Skin epidermis (tissue), 12 donors: ENCODE results near the gene ANXA6.

Source experiments
- H3K27ac ChIP-seq, 21 experiments: fragments of 200-600 bp; sonication (generic) in 11 of 21; one replicate each; pipeline ENCODE4 v1.5.0; 2020; ENCODE audit warnings: mild to moderate bottlenecking in 3 of 21, inconsistent platforms in 2 of 21, moderate library complexity in 2 of 21
- H3K4me3 ChIP-seq, 7 experiments: fragments of 200-600 bp; sonication (generic) in 2 of 7; one replicate each; pipeline ENCODE4 v1.5.0; 2020; ENCODE audit warnings: inconsistent platforms in 2 of 7, mild to moderate bottlenecking in 2 of 7, moderate library complexity in 1 of 7

The ANXA6 gene

GRCh38 chr5:151077419-151077818 lies 80.2 kb downstream of the ANXA6 start:
- Histone ChIP-seq H3K27ac (peak overlapping the region in 3 of 21 experiments; percentile 35 to 100 (median 96)), H3K4me3 (no peak overlapping the region)

DNA sequence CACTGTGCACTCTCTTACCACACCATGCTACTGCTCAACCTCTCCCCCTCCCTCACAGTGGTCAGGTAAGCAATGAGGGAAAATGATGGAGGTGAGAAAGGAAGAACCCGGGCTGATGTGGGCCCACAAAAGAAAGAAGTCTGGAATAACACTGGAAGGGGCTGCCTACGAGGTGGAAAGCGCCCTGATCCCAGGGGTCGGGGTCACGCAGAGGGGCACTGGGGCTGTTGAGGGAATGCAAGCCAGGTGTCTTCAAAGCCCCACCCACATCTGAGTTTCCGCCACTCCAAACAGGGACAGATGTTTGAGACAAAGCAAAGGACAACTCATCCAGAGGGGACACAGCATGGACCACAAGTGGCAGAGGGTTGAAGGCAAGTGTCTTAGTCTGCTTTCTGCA lies 81.0 kb downstream of the ANXA6 start:
- H3K4me3 ChIP-seq: no peak overlapping the region

DNA sequence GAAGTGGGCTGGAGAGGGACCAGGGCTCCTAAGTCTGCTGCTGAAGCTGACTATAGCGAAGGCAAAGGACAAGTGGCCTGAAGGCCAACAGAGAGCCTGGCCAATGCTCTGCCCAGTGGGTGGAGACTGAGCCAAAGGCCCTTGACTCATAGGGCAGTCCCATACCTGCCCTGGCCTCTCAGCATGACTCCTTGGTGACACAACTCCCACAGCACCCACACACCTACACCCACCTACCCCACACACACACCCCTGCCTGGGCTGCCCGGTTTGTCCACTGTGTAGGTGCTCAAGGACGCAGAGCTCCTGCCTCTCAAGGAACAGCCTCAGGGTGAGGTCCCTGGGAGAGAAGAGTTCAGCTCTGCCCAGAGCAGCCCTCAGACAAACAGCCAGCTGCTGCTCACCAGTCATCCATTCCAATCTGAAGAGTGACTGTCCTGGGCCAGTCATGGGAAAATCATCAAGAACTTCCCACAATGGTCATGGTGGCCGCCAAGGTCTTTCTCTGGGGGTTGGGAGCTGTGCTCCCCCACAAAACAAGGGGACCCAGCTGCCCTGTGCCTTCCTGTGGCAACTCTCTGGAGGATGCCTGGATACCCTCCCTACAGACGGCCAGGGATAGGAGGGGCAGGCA lies 81.8 kb downstream of the ANXA6 start:
- Histone ChIP-seq H3K4me3 (no peak overlapping the region), H3K27ac (peak overlapping the region in 14 of 21 experiments; percentile 3 to 100 (median 49))

More for the DNA sequence above, 81.0 kb downstream of the ANXA6 start:
- peak overlapping the region in 10 of 21 experiments; percentile 10 to 100 (median 50) for H3K27ac ChIP-seq

GRCh38 chr5:151074557-151074956 lies 83.0 kb downstream of the ANXA6 start:
- H3K27ac ChIP-seq: peak overlapping the region in 2 of 21 experiments; percentile 14 to 21

DNA sequence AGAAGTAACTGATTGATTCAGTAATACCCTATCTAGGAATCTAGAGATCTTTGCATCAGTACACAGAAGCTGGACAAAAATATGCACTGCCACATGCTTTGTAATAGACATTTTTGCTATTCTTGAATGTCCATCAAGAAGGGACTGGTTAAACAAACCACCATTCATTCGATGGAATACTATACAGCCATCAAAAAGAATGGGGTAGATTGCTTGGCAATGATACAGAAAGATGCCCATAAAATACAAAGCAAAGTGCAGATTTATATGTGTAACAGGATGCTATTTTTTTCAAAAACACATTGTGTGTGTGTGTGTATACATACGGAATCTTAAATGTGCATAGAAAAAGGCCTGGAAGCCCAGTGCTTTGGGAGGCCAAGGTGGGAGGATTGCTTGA lies 84.3 kb downstream of the ANXA6 start:
- H3K27ac ChIP-seq: no peak overlapping the region
- H3K4me3 ChIP-seq: no peak overlapping the region

More at GRCh38 chr5:151074557-151074956, 83.0 kb downstream of the ANXA6 start:
- no peak overlapping the region for H3K4me3 ChIP-seq

GRCh38 chr5:151072630-151073025 lies 85.0 kb downstream of the ANXA6 start:
- Histone ChIP-seq H3K27ac (peak overlapping the region in 9 of 21 experiments; percentile 0 to 70 (median 31)), H3K4me3 (no peak overlapping the region)

GRCh38 chr5:151071848-151072629 lies 85.5 kb downstream of the ANXA6 start:
- Histone ChIP-seq H3K27ac (peak overlapping the region in 11 of 21 experiments; percentile 0 to 70 (median 25)), H3K4me3 (no peak overlapping the region)

DNA sequence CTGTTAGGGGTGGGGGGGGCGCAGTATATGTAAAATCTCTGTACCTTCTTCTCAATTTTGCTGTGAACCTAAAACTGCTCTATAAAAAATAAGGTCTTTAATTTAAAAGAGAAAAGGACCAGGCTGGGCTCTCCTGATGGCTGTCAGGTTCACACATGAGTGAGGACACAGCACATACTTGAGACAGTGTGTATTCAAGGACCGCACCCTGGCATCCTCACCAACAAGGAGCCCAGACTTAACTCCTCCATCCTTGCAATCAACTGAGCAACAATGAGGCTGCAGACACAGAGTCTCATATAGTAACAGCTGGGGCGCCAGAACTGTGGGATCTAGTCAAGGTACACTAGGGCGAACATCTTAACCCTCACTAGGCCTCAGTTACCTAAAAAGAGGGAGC lies 86.6 kb downstream of the ANXA6 start:
- Histone ChIP-seq H3K27ac (peak overlapping the region in 1 of 21 experiments; percentile 14), H3K4me3 (no peak overlapping the region)

DNA sequence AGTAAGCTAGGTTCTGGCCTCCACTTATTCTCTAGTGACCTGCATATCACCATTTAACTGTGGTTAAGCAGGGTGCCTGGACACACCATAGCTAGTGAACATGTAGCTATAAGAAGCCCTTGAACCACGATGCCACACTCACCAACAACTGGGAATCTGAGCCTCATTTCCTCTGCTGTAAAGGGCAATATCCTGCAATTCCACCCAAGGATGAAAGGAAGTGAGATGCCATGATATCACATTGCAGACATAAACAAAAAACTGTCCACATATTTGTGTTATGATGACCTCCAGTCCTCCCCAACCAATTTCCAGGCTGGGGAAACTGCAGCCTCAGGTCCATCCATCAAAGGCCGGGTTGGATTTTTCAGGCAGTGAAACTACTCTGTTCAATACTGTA lies 87.1 kb downstream of the ANXA6 start:
- no peak overlapping the region for H3K4me3 ChIP-seq
- H3K27ac ChIP-seq: peak overlapping the region in 2 of 21 experiments; percentile 1 to 14

DNA sequence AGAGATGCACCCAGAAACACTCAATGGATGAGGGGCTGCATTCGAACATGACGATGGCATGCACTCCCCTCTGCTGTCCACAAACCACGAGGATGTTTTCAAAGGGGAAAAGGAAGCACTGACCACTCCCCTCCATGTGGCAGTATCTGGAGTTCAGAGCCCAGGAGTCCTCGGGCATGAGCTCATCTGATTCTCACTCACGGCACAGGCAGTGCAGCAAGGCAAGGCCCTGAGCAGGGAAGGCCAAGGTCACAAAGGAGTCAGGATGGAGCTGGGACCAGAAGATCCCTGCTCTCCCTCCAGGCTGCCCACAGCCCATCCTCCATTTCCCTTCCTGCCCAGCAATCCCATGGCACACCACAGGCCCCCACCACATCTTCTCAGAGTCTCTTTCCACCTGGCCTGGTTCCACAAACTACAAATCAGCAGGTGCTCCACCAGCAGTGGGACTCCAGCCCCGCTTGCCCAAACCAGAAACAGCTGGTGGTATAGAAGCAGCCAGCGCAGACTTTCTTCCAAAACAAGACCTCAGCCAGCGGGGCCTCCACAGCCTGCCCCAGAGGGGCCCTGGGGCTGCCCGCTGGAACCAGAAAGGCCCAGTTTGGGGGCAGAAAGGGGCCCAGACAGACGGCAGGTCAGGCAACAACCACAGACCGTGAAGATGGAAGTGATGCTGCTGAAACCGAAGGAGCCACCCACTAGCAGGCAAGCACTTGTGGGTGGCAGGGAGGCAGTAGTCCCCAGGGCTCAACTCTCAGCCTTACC lies 89.0 kb downstream of the ANXA6 start:
- H3K27ac ChIP-seq: peak overlapping the region in 20 of 21 experiments; percentile 18 to 78 (median 55)
- H3K4me3 ChIP-seq: no peak overlapping the region

- Histone ChIP-seq H3K27ac (peak overlapping the region in 18 of 21 experiments; percentile 18 to 78 (median 56)), H3K4me3 (no peak overlapping the region)
Observed at GRCh38 chr5:151067632-151068432, 89.7 kb downstream of the ANXA6 start.

GRCh38 chr5:151066920-151067319 lies 90.7 kb downstream of the ANXA6 start:
- H3K4me3 ChIP-seq: no peak overlapping the region
- H3K27ac ChIP-seq: peak overlapping the region in 5 of 21 experiments; percentile 50 to 78 (median 72)

GRCh38 chr5:151065609-151066008 lies 92.0 kb downstream of the ANXA6 start:
- H3K27ac ChIP-seq: no peak overlapping the region

GRCh38 chr5:151064916-151065499 lies 92.6 kb downstream of the ANXA6 start:
- H3K27ac ChIP-seq: peak overlapping the region in 3 of 21 experiments; percentile 24 to 70 (median 40)
- H3K4me3 ChIP-seq: no peak overlapping the region

More at GRCh38 chr5:151065609-151066008, 92.0 kb downstream of the ANXA6 start:
- H3K4me3 ChIP-seq: no peak overlapping the region

- H3K27ac ChIP-seq: peak overlapping the region in 14 of 21 experiments; percentile 9 to 79 (median 54)
- no peak overlapping the region for H3K4me3 ChIP-seq
Observed at GRCh38 chr5:151063142-151063989, 94.2 kb downstream of the ANXA6 start.

GRCh38 chr5:151062405-151063141 lies 95.0 kb downstream of the ANXA6 start:
- Histone ChIP-seq H3K4me3 (no peak overlapping the region), H3K27ac (peak overlapping the region in 8 of 21 experiments; percentile 3 to 73 (median 44))

- peak overlapping the region in 14 of 21 experiments; percentile 1 to 72 (median 58) for H3K27ac ChIP-seq
- H3K4me3 ChIP-seq: no peak overlapping the region
Observed at GRCh38 chr5:151060742-151061141, 96.8 kb downstream of the ANXA6 start.
